HG03565 (cell line): ENCODE measurements around the gene LYSMD2.
"Not testable (repeated sequence)": the region's sequence is repeated elsewhere in the genome, so short reads cannot be mapped to it uniquely, and the experiment has no call there.

Experiments
- ATAC-seq: cut with Tn5 transposase; IDR thresholded peaks from one replicate; pipeline ENCODE4 v1.9.1; 2021; ENCODE audit warnings: mild to moderate bottlenecking, moderate library complexity; ENCODE audit not compliant: unreplicated experiment

The LYSMD2 gene, protein sequence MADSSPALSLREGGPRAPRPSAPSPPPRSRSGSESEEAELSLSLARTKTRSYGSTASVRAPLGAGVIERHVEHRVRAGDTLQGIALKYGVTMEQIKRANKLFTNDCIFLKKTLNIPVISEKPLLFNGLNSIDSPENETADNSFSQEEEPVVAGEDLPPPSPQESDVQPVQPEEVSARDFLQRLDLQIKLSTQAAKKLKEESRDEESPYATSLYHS

DNA sequence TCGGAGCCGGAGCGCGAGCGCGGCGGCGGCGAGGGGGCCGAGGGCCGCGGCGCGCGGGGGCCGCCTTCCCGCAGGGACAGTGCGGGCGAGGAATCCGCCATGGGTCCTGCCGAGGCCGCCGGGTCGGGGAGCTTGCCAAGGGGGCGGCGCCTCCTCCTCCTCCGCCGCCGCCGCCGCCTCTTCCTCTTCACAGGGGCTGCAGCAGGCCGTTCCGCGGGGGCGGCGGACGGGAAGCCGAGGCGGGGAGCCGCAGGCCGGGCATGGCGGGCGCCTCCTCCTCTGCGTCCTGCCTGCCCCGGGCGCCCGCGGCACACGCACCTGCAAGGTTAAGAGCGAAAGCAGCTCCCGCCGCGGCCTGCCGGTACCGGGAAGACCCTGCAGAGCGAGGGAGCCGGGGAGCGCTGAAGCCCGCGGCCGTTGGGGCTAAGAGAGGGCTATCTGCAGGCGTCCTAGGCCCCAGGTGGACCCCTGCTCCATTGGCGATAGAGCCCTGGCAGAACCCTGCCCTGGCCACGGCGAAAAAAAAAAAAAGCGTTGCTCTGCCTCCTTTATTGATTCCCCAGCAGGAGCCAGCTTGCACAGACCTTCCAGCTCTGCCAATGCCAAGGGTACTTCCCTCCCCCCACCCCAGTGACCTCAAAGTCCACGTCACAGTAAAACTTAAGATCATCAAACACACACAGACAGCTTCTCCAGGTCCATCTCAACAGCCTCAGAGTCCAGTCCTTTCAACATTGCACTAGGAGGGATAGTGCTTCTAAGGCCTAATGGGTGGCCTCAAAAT lies at the start of gene LYSMD2:
LYSMD2 (minus strand) TSS at position 134 of the 784 bp plus-strand sequence; CDS start at position 101, 33 bp downstream.
- peak; percentile 36 for ATAC-seq

DNA sequence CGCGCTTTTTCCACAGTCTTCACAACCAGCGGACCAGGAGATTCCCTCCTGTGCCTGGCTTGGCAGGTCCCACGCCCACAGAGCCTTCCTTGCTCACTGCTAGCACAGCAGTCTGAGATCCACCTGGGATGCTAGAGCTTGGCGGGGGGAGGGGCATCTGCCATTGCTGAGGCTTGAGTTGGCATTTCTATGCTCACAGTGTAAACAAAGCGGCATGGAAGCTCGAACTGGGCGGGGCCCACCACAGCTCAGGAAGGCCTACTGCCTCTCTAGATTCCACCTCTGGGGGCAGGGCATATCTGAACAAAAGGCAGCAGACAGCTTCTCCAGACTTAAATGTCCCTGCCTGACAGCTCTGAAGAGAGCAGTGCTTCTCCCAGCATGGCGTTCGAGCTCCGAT lies 49.7 kb upstream of the LYSMD2 start:
- ATAC-seq: not testable (repeated sequence)

DNA sequence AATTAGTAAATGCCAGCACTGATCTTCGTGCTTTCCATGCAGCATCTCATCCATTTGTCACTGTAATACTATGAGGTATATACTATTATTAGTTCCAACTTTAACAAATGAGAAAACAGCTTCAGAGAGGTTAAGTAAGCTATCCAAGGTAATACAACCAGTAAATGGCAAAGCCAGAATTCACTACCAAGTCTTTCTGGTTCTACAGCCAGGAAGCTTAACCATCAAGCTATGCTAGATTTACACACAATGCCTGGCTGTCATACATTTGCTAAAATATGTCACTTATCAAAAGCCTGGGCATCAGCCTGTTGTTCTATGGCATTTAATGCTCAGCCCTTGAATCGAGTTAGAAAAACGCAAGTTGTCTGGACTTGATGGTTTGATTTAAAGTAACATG lies 46.5 kb upstream of the LYSMD2 start:
- ATAC-seq: no peak

DNA sequence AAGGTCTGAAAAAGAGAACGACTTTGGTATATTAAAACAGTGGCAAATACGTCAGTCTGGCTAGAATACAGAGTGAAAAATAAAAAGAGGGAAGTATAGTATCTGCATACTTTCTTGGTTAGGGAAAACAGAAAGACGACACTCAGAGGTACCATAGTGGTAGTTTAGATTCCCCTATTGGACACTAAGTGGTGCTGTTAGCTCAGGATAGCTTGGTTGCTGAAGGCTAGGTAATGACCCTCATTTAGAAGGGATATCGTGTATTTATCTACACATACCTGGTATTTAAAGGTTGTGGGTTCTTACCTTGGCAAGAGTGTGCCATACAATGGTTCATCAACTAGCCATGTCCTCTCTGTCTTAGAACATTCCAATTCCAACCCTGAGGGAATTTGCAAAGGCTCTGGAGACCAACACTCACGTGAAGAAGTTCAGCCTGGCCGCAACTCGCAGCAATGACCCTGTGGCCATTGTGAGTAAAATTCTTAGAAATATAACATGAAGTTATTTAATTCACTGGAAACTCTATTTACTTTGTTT lies 45.0 kb upstream of the LYSMD2 start:
- ATAC-seq: no peak

DNA sequence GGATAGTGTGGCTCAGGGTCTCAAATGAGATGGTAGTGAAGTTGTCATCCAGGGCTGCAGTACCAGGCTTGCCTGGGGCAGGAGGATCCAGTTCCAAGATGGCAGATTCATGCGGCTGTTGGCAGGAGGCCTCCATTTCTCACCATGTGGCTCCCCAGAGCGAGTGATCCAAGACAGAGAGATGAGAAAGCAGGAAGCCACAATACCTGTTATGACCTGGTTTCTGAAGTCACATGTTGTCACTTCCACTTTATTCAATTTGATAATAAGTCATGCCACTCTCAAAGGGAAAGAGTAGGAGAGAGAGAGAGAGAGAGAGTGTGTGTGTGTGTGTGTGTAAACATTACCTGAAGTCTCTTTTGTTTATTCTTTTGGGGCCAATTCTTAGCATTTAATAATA lies 44.1 kb upstream of the LYSMD2 start:
- ATAC-seq: no peak

DNA sequence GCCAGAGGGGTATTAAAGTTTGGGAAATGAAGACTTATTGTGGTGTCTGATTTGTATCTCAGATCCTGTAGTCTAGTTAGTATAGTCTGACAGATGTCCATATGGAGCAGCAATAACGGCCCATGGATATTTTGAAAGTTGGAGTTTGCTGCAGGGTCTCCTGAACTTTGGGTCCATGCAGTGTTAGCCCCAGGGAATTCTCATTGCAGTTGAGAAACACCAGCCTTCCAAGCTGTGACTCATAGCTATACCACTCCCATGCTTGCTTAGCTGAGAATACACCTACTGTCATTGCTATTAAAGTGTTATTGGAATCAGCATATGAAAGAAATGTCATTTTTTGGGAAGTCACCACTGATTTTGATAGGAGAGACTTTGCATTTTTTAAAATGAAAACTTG lies 43.2 kb upstream of the LYSMD2 start:
- ATAC-seq: no peak

DNA sequence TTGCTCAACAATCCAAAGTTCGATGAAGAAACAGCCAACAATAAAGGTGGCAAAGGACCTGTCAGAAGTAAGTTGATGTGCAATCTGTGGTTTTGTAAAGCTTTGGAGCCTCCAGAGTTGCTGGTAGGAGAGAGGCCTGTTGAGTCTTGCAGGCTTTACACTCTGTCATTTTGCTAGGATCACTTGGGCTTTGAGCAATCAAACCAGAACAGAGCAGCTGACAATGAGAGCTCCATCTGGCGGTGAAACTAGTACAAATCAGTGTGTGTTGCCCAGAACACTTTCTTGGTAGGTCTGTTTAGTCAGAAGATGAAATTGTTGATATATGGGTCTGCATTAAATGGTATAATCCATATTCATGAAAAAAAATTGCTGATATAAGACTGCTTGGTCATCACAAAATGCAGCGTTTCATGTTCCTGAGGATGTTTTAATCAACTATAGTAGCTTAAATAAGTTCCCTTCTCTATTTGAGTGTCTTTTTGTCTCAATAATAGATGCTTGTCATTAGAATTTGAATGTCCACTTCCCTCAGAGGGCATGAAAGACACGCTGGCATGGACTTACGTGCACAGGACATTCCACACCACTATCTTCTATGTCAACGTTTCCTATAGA lies 39.6 kb upstream of the LYSMD2 start:
- ATAC-seq: no peak

DNA sequence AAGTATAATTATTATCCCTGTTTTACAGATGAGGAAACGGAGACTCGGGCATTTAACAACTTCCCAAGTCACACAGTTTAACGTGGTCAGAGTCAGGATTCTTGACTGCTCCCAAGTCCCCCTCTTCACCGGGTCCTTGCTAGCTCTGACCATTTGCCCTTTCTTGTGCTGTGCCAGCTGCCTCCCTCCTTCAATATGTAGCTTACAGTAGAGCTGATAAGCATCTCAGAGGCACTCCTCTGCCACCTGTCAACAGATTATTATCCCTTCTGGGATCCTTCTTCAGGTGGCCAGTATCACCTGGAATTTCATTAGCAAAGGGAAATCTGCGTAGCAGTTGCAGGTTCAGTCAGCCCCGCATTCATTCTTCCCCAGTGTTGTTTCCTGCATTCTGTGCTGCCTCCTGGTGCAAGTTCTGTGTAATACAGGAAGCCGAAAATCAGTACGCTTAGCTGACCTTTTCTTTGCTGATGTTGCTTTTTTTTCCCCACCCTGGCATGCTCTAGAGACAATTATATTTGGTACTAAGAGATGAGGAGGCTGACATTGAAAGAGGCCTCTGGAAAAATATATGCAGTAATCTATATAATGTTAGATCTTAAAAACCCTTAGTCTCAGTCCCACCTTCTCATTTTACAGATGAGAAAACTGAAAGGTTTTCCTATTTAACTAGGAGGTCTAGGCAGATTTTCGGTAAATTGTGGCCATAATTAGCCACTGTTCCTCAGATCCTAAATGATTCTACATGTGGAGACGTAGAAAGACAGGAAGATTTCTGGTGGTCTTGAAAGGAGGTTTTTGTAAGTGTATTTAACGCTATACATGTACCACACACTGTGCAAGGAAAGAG lies 38.7 kb upstream of the LYSMD2 start:
- ATAC-seq: no peak

DNA sequence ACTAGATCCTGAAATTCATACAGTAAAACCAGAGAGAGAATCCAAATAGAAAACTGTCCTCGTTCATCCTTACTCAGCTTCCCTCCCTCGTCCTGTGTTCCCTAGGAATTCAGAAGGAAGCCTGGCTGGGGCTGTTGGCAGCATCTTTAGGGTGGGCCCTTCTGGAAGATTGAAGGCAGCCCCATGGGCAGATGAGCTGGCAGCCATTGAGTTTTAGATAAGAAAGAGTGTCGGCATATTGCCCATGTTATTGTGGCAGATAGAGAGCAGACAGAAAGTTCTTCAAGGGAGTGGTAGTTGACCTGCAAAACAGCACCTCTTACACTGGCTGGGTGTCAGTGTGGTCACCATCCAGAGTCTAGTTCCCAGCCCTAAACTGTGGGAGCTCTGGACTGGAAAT lies 37.5 kb upstream of the LYSMD2 start:
- ATAC-seq: no peak

DNA sequence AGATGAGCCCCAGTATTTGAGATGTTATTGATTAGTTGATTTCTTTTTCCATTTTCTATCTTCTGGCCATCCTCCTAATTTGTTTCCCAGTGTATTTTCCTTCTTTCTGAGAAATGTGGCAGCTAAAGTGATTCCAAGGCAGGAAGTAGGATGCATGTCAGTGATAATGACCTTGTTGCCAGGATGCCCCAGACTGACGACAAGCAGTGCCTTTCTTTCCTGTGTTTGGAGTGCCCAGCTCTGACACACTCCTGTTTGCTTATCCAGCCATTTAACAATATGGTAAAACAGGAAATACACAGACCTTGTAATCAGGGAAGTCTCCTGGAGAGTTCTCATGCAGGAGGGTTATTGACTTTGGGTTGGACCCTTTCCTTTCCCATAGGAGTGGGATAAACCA lies 34.3 kb upstream of the LYSMD2 start:
- no peak for ATAC-seq

DNA sequence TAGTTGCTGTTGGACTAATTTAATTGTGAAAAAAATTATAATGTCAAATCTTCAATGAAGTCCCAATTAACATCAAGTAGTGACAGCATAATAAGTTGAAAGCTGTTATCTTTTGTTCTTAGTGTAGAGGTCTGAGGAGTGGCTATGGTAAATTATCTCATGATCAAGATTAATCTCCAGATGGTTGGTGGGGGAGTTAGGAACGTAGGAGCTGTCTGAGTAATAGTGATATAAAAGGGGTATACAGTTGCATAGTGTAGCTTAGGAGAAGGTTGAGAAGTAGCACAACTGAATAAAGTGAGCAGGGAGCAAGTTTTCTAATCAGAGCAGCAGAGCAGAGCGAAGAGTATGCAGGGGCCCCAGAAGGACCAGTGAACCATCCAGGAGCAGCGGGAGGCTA lies 33.4 kb upstream of the LYSMD2 start:
- ATAC-seq: no peak

DNA sequence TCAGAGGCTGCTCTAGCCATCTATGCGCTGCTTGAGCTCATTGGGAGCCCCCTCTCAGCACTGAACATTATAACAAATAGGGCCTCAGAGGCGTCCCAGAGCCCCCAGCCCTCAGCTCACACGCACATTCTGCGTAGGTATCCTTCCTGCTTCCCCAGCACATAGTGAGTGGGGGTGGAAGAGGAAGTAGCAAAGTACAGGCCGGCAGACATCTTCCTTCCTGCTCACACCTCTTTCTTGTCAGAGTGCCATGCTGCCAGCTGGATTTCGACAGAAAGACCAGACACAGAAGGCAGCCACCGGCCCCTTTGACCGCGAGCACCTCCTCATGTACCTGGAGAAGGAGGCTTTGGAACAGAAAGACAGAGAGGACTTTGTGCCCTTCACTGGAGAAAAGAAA lies 30.6 kb upstream of the LYSMD2 start:
- ATAC-seq: no peak

DNA sequence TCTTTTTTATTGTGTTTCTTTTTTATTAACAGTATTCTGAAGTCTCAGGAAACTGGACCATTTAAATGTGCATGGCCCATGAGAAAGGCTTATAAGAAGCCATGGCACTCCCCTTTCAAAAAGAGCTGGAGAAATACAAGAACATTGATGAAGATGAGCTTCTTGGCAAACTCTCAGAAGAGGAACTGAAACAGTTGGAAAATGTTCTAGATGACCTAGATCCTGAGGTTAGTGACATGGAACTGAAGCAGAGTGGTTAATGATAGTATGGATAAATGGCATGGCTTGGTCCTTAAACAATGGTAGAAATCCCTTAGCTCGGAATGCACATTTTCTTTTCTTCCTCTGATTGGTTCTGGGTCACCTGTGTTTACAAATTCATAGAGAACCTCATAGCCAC lies 28.9 kb upstream of the LYSMD2 start:
- no peak for ATAC-seq

DNA sequence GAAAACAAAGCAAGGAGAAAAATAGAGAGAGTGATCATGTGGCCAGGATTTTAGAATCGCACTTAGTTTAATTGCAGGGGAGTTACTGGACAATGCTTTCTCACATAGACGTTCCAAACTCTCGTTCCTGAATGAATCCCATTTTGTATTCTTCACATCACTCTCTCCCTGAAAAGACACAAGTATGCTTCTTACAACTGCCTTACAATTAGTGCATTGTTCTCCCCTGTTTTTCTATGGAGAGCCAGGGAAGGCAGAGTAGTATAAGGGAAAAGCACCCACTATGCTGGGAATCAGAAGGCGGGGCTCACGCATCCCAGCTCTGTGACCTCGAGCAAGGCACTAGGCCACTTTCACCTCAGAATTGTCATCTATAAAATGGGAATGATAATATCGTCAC lies 28.3 kb upstream of the LYSMD2 start:
- no peak for ATAC-seq

DNA sequence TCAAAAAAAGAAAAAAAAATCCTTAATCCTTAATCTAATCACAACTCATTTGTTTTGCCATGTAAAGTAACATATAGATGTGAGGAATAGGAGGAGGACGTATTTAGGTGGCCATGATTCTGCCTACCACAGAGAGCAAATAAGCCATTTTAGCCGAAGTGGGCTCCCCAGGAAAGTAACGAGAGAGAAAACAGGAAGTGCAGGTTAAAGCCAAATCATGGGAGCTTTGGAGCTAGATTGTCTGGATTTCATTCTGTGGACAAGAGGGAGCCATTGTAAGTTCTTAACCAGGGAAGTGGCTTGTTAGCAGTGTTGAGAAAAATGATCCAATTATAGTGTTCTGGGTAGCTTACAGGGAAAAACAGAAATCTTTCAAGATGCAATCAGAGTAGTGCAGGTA lies 23.4 kb upstream of the LYSMD2 start:
- no peak for ATAC-seq

DNA sequence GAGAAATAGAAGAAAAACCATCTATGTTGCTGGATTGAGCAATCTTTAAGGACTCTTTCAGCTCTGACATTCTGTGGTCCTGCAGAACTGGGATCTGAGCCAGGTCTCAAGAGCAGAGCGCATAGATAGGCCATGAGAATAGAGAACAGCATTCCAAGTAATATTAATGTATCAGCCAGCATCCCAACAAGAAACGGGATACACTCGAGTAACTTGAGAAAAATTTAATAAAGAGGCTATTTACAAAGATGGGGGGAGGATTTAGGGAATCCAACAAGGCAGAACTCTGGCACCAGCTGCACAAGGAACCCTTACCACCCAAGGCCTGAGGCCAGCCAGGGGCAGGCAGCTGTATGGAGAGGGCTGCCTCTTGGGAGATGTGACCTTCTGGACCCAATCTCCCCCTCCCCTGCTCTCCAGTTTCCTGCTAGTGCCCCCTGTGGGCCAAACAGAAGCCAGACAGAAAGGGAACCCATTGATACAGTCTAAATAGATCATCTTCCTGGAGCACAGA lies 22.2 kb upstream of the LYSMD2 start:
- ATAC-seq: no peak

DNA sequence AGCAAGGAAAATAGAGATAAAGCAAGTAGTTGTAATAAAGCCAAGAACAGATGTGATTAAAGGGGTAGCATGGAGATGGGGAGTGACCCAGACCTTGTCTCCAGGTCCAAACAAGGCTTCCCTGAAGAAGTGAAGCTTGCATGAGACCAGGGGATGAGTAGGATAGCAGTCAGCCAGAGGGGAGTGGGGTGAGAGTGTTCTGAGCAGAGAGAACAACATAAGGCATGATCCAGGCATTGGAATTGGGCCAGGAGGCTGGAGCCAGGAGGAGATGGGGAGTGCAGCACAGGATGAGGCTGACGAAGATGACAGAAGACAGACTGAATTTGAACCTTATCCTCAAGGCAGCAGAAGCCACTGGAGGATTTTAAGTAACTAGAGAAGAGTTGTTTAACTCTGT lies 21.2 kb upstream of the LYSMD2 start:
- ATAC-seq: no peak

DNA sequence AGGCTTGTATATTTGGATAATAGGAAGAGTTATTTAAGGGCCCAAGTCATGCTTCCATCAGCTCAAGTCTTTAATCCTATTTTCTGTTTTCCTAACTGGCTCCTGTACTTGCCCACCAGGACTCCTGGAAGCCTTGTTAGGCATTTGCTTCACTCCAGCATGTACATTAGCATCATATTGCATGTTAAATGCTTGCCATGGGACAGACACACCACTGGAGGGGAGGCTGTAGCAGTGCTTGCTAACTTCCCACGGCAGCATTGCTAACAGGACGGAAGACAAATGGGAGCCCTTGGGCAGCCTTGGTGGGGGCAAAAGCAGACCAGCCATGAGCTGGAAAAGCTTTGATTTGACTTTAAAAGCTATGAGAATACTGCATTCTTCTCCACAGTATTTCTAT lies 20.0 kb upstream of the LYSMD2 start:
- ATAC-seq: no peak

DNA sequence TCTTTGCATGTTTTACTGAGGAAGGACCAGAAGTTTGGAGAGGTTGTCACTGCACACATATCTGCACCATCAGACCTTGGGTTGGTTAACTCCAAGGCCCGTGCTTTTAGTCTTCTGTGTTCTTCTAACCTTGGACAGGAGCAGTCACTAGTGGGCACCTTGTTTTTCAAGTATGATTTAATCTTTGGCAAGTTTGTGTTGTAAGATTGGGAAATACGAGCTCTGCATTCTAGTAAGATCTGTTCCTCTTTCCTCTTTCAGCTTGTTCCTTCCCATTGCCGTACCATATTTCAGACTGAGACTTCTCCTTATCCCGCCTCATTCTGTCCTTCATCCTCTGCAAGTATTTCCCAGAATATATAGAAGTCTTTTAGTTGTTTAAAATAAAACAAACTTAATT lies 19.0 kb upstream of the LYSMD2 start:
- ATAC-seq: no peak

DNA sequence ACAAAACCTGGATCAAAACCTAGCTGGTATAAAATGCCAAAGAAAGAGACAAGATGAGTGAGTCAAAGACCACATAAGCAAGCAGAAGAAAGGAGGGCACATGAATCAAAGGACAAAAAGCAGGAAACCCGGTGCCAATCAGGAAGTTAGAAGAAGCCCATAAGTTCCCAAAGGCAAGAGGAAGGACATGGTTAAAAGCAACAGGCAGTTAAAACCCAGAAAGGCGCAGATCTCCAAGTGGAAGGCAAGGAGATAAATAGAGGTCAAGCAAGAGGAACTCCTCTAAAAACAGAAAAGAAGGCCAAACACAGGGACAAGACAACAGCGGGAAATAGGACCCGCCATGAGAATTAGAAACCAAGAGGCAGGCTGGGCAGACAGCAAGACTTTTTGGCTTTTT lies 18.3 kb upstream of the LYSMD2 start:
- ATAC-seq: no peak

DNA sequence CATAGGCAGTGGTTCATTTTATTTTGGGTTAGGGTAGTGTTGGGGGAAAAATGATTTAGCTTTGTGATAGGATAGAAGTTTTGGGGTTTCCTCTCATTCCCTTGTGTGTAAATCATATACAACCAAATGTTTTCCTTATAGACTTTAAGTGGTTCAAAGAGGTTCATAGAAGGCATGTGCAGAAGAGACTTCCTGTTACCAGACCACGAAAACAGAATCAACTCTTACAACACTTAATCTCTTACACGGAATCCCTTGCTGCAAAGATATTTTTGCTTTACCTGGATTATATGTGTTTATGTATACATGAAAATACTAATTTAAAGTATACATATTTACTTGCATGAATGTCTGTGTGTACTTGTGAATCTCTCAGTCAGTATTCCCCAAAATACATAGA lies 16.8 kb upstream of the LYSMD2 start:
- ATAC-seq: no peak
